Natural killer cell (primary cell): ENCODE data around the gene CDH23. TPM values are rescaled to one million over a fixed set of nuclear protein-coding genes. Genes with fewer than 3 reads are reported as not detected.

ENCODE experiments used
- ATAC-seq, 3 donors: fragments of 150-1000 bp in 2 of 3; fragments of 200-7000 bp in 1 of 3; cut with Tn5 transposase; 1 replicate in 1 of 3; 2 replicates in 2 of 3; pipeline ENCODE4 v1.10.0; 2021; ENCODE audit warnings: mild to moderate bottlenecking in 2 of 3, moderate library complexity in 2 of 3
- DNase-seq, 2 donors: peaks; one replicate each; pipeline versions ENCODE4 v3.0.0 to v3.0.0-alpha.2; 2013 to 2021; ENCODE audit warnings: mixed read lengths in 1 of 2
- H3K27ac ChIP-seq: one replicate; pipeline ENCODE4 v1.5.1; 2013; ENCODE audit warnings: mild to moderate bottlenecking, low read length
- H3K27me3 ChIP-seq: one replicate; pipeline ENCODE4 v1.6.1; 2013; ENCODE audit warnings: low read length; ENCODE audit not compliant: control insufficient read depth, insufficient read depth
- H3K36me3 ChIP-seq: one replicate; pipeline ENCODE4 v1.6.1; 2013; ENCODE audit warnings: low read length; ENCODE audit not compliant: control insufficient read depth, insufficient read depth
- H3K4me1 ChIP-seq: one replicate; pipeline ENCODE4 v1.6.1; 2013; ENCODE audit warnings: low read length; ENCODE audit not compliant: control insufficient read depth, insufficient read depth
- H3K4me3 ChIP-seq: one replicate; pipeline ENCODE4 v1.5.1; 2013; ENCODE audit warnings: low read length
- H3K9me3 ChIP-seq: one replicate; pipeline ENCODE4 v1.6.1; 2013; ENCODE audit warnings: low read length; ENCODE audit not compliant: control insufficient read depth, insufficient read depth
- H3K27ac Mint-ChIP-seq, 2 donors: one replicate each; pipeline ENCODE4 v1.8.0; 2022; ENCODE audit warnings: mild to moderate bottlenecking in 2 of 2, mixed read lengths in 2 of 2, moderate library complexity in 1 of 2
- H3K27me3 Mint-ChIP-seq, 2 donors: one replicate each; pipeline ENCODE4 v1.8.0; 2022; ENCODE audit warnings: low read depth in 2 of 2, mixed read lengths in 2 of 2
- H3K36me3 Mint-ChIP-seq: one replicate; pipeline ENCODE4 v1.8.0; 2022; ENCODE audit warnings: mixed read lengths
- H3K4me1 Mint-ChIP-seq, 2 donors: one replicate each; pipeline ENCODE4 v1.8.0; 2022; ENCODE audit warnings: mixed read lengths in 2 of 2
- H3K4me3 Mint-ChIP-seq: one replicate; pipeline ENCODE4 v1.8.0; 2022; ENCODE audit warnings: mild to moderate bottlenecking, moderate library complexity, mixed read lengths
- H3K9me3 Mint-ChIP-seq, 2 donors: one replicate each; pipeline ENCODE4 v1.8.0; 2022; ENCODE audit warnings: mixed read lengths in 2 of 2
- CTCF ChIP-seq: fragments of 200-600 bp; IDR thresholded peaks from one replicate; pipeline ENCODE4 v1.8.0; 2022; ENCODE audit warnings: antibody characterized with exemption
- WGBS: methylation state at CpG from one replicate; pipeline ENCODE4 v1.1.7; 2013; ENCODE audit warnings: missing lambda C conversion rate; ENCODE audit not compliant: insufficient coverage; 5-methylcytosine and 5-hydroxymethylcytosine counted together
- intact Hi-C: fragments of 100-400 bp; cut with micrococcal nuclease; formaldehyde crosslinking; loops from one replicate; pipeline ENCODE4 v1.14.2; 2022
- total RNA-seq, 4 donors: library from RNA; stranded (reverse); fragments of 120-200 nt in 1 of 4; gene quantifications; one replicate each; pipeline versions ENCODE4 v1.2.3 to v1.2.4, GENCODE V29; 2013 to 2022

The CDH23 gene
- total RNA-seq, 3 donors from 2014 or later (not counting 1 experiment from before 2014, with no cell fraction given), result 1.2 to 6.0 (median 4.3) TPM

GRCh38 chr10:71561003-71561574 lies 164.4 kb downstream of the CDH23 start:
- Mint-ChIP-seq H3K27me3 (peaks cover 22 to 26% of the 10 kb centered on the region in 2 donors), H3K4me3 (no peak overlapping the region), H3K4me1 (no peaks in the 10 kb centered on the region), H3K27ac (no peak overlapping the region), H3K36me3 (no peaks in the 10 kb centered on the region), H3K9me3 (no peaks in the 10 kb centered on the region)
- DNase-seq (no peak), ATAC-seq (no peak)
- H3K9me3 ChIP-seq, result no peaks in the 10 kb centered on the region
- H3K27ac ChIP-seq, result no peak overlapping the region
- WGBS, result 24% methylated on average over 5 of the region's 5 CpGs
- H3K4me3 ChIP-seq, result no peak overlapping the region
- peaks cover 2% of the 10 kb centered on the region for H3K27me3 ChIP-seq
- no peaks in the 10 kb centered on the region for H3K36me3 ChIP-seq
- TF ChIP-seq CTCF, result no peak
- no peaks in the 10 kb centered on the region for H3K4me1 ChIP-seq
- intact Hi-C loops, result no loop called here

- no peaks in the 10 kb centered on the region for H3K9me3 ChIP-seq
- H3K36me3 Mint-ChIP-seq, result no peaks in the 10 kb centered on the region
- no peak overlapping the region for H3K27ac ChIP-seq
- no peak overlapping the region for H3K4me3 Mint-ChIP-seq
- WGBS, result 91% methylated on average over 9 of the region's 9 CpGs
- no peak overlapping the region for H3K27ac Mint-ChIP-seq
- H3K4me1 ChIP-seq, result no peaks in the 10 kb centered on the region
- DNase-seq, result no peak
- ATAC-seq, result no peak
- no peaks in the 10 kb centered on the region for H3K9me3 Mint-ChIP-seq
- no peaks in the 10 kb centered on the region for H3K4me1 Mint-ChIP-seq
- TF ChIP-seq CTCF, result no peak
- H3K27me3 Mint-ChIP-seq, result peaks cover 22 to 26% of the 10 kb centered on the region in 2 donors
- H3K4me3 ChIP-seq, result no peak overlapping the region
- intact Hi-C loops, result no loop called here
- no peaks in the 10 kb centered on the region for H3K36me3 ChIP-seq
- peaks cover 2% of the 10 kb centered on the region for H3K27me3 ChIP-seq
Measured at GRCh38 chr10:71562181-71562580, 165.5 kb downstream of the CDH23 start.

GRCh38 chr10:71562904-71563303 lies 166.2 kb downstream of the CDH23 start:
- Mint-ChIP-seq H3K27ac (no peak overlapping the region), H3K4me3 (no peak overlapping the region), H3K36me3 (no peaks in the 10 kb centered on the region), H3K27me3 (peaks cover 22 to 26% of the 10 kb centered on the region in 2 donors), H3K9me3 (no peaks in the 10 kb centered on the region), H3K4me1 (no peaks in the 10 kb centered on the region)
- Histone ChIP-seq H3K36me3 (no peaks in the 10 kb centered on the region), H3K27me3 (peaks cover 2% of the 10 kb centered on the region), H3K27ac (no peak overlapping the region), H3K9me3 (no peaks in the 10 kb centered on the region), H3K4me3 (no peak overlapping the region), H3K4me1 (no peaks in the 10 kb centered on the region)
- no peak for DNase-seq
- no peak for ATAC-seq
- 84% methylated on average over 3 of the region's 3 CpGs for WGBS
- intact Hi-C loops, result no loop called here
- no peak for TF ChIP-seq CTCF

- no peak overlapping the region for H3K4me3 Mint-ChIP-seq
- no peaks in the 10 kb centered on the region for H3K4me1 Mint-ChIP-seq
- ATAC-seq (no peak), DNase-seq (no peak)
- TF ChIP-seq CTCF, result no peak
- H3K4me3 ChIP-seq, result no peak overlapping the region
- H3K27me3 ChIP-seq, result peaks cover 2% of the 10 kb centered on the region
- no peak overlapping the region for H3K27ac ChIP-seq
- no peaks in the 10 kb centered on the region for H3K9me3 Mint-ChIP-seq
- intact Hi-C loops, result no loop called here
- peaks cover 10 to 19% of the 10 kb centered on the region in 2 donors for H3K27me3 Mint-ChIP-seq
- H3K4me1 ChIP-seq, result no peaks in the 10 kb centered on the region
- no peaks in the 10 kb centered on the region for H3K36me3 ChIP-seq
- WGBS, result 86% methylated on average over 12 of the region's 12 CpGs
- no peaks in the 10 kb centered on the region for H3K36me3 Mint-ChIP-seq
- H3K27ac Mint-ChIP-seq, result no peak overlapping the region
- no peaks in the 10 kb centered on the region for H3K9me3 ChIP-seq
Measured at GRCh38 chr10:71564194-71564820, 167.6 kb downstream of the CDH23 start.
